Measurements from ENCODE around the gene PMAIP1.

Gene PMAIP1

GRCh38 chr18:59916746-59917145 is 16.9 kb downstream of the PMAIP1 start:
- TF ChIP-seq, protein P1, sequence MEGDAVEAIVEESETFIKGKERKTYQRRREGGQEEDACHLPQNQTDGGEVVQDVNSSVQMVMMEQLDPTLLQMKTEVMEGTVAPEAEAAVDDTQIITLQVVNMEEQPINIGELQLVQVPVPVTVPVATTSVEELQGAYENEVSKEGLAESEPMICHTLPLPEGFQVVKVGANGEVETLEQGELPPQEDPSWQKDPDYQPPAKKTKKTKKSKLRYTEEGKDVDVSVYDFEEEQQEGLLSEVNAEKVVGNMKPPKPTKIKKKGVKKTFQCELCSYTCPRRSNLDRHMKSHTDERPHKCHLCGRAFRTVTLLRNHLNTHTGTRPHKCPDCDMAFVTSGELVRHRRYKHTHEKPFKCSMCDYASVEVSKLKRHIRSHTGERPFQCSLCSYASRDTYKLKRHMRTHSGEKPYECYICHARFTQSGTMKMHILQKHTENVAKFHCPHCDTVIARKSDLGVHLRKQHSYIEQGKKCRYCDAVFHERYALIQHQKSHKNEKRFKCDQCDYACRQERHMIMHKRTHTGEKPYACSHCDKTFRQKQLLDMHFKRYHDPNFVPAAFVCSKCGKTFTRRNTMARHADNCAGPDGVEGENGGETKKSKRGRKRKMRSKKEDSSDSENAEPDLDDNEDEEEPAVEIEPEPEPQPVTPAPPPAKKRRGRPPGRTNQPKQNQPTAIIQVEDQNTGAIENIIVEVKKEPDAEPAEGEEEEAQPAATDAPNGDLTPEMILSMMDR (IDR thresholded peaks at IDR 0.05; ENCODE audit: insufficient read depth, low read length, missing control alignments) = no peak
- ChIA-PET CTCF (no interaction called here), POLR2A (no interaction called here)
- H3K4me3 ChIP-seq (ENCODE audit: low read depth, low read length) = no peak overlapping the region
- no peak for DNase-seq (ENCODE audit: low read depth, low spot score)

- H3K4me3 ChIP-seq (ENCODE audit: low read depth, low read length) = no peak overlapping the region
- no peak for DNase-seq (ENCODE audit: low read depth, low spot score)
- POLR2A ChIA-PET = interaction anchor here (1.6 kb wide), 1 partner anchor 18 kb away, joined by 5 read pairs; the partner anchor contains the start of gene PMAIP1
- TF ChIP-seq, protein P1 (IDR thresholded peaks at IDR 0.05; ENCODE audit: insufficient read depth, low read length, missing control alignments) = no peak
- CTCF ChIA-PET = no interaction called here
Observed at GRCh38 chr18:59917422-59917821, 17.6 kb downstream of the PMAIP1 start.

DNA sequence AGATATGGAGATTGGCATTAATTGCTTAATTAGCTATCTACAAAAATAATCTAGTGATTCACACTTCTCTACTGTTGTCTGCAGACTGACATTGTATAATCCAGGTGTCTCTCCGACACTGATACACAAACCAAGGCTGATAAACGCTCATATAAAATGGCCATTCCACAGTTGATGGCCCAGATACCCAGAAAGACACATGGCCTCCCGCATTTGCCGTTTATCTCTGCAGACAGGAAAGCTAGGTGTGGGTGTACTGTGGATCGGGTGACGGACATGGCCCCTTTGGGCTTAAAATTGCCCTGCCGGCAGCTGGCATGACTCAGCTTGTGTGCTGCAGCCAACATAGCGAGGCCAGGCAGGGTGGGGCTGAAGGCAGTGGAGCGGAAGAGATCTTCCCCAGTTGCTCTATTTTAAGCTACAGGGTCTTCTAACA is 18.5 kb downstream of the PMAIP1 start:
- DNase-seq (ENCODE audit: low read depth, low spot score) = no peak
- TF ChIP-seq, protein P1 (IDR thresholded peaks at IDR 0.05; ENCODE audit: insufficient read depth, low read length, missing control alignments) = no peak
- POLR2A ChIA-PET = interaction anchor here (0.6 to 1.6 kb wide), 2 partner anchors 18 to 67 kb away, joined by 3 to 5 read pairs; partner anchors contain the start of gene PMAIP1
- H3K4me3 ChIP-seq (ENCODE audit: low read depth, low read length) = no peak overlapping the region
- CTCF ChIA-PET = interaction anchor here (1.4 to 2.3 kb wide), 2 partner anchors 9 to 81 kb away, joined by 3 to 7 read pairs; no protein-coding TSS in a partner anchor

- H3K4me3 ChIP-seq (ENCODE audit: low read depth, low read length) = no peak overlapping the region
- TF ChIP-seq, protein P1 (IDR thresholded peaks at IDR 0.05; ENCODE audit: insufficient read depth, low read length, missing control alignments) = no peak
- POLR2A ChIA-PET = interaction anchor here (0.6 to 1.6 kb wide), 2 partner anchors 19 to 66 kb away, joined by 3 to 5 read pairs; partner anchors contain the start of gene PMAIP1
- CTCF ChIA-PET = interaction anchor here (1.4 to 2.3 kb wide), 2 partner anchors 8 to 82 kb away, joined by 3 to 7 read pairs; no protein-coding TSS in a partner anchor
- DNase-seq (ENCODE audit: low read depth, low spot score) = no peak
Observed at GRCh38 chr18:59918997-59919396, 19.2 kb downstream of the PMAIP1 start.

- no peak for DNase-seq (ENCODE audit: low read depth, low spot score)
- CTCF ChIA-PET = interaction anchor here (1.0 kb wide), 1 partner anchor 13 kb away, joined by 3 read pairs; no protein-coding TSS in a partner anchor
- POLR2A ChIA-PET = no interaction called here
- H3K4me3 ChIP-seq (ENCODE audit: low read depth, low read length) = no peak overlapping the region
- TF ChIP-seq, protein P1 (IDR thresholded peaks at IDR 0.05; ENCODE audit: insufficient read depth, low read length, missing control alignments) = no peak
Observed at GRCh38 chr18:59921384-59921891, 21.6 kb downstream of the PMAIP1 start.

GRCh38 chr18:59923539-59924196 is 23.9 kb downstream of the PMAIP1 start:
- DNase-seq (ENCODE audit: low read depth, low spot score) = no peak
- TF ChIP-seq, protein P1 (IDR thresholded peaks at IDR 0.05; ENCODE audit: insufficient read depth, low read length, missing control alignments) = no peak
- POLR2A ChIA-PET = no interaction called here
- CTCF ChIA-PET = interaction anchor here (1.2 to 2.0 kb wide), 2 partner anchors 9 to 84 kb away, joined by 4 to 5 read pairs; no protein-coding TSS in a partner anchor
- H3K4me3 ChIP-seq (ENCODE audit: low read depth, low read length) = no peak overlapping the region

Data from AG04449 (cell line).